Epithelial cell of esophagus (primary cell): ENCODE data around the gene CBX8.

Source experiments
- DNase-seq: peaks from one replicate; pipeline ENCODE4 v3.0.0; 2010; ENCODE audit warnings: low read depth
- H3K4me3 ChIP-seq: 2 replicates; pipeline ENCODE4 v1.5.1; 2011; ENCODE audit warnings: mild to moderate bottlenecking, low read length, control low read depth
- TF ChIP-seq, protein P1 (sequence below): IDR thresholded peaks from 2 replicates; pipeline ENCODE4 v1.5.1; 2011; ENCODE audit warnings: low read depth, mild to moderate bottlenecking, low read length, control low read depth, inconsistent platforms; ENCODE audit not compliant: insufficient read depth; ENCODE audit errors: missing control alignments

CBX8 gene

DNA sequence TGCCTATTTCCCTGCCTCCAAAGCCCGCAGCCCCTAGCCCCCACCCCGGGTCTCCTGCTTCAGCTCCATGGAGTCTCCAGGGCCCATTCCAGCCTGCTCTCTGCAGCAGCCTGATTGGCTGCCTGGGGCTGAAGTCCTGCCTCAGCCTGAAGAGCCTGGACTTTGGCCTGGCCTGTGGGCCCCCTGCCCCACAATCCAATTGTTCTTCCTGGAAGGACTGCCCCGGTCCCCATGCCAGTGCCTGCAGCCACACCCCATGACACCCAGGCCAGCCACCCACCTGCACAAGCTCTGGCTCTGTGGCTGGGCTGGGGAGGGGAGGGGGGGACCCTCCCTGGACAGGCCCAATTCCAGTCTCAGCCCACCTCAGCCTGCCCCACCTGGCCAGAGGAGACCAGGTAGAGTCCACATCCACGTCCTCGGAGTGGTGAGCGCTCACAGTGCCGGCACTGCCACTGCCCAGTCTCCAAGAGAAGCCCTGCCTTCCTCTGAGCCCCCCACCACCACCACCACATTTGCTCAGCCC lies 53.9 kb downstream of the CBX8 start:
- TF ChIP-seq, protein P1, sequence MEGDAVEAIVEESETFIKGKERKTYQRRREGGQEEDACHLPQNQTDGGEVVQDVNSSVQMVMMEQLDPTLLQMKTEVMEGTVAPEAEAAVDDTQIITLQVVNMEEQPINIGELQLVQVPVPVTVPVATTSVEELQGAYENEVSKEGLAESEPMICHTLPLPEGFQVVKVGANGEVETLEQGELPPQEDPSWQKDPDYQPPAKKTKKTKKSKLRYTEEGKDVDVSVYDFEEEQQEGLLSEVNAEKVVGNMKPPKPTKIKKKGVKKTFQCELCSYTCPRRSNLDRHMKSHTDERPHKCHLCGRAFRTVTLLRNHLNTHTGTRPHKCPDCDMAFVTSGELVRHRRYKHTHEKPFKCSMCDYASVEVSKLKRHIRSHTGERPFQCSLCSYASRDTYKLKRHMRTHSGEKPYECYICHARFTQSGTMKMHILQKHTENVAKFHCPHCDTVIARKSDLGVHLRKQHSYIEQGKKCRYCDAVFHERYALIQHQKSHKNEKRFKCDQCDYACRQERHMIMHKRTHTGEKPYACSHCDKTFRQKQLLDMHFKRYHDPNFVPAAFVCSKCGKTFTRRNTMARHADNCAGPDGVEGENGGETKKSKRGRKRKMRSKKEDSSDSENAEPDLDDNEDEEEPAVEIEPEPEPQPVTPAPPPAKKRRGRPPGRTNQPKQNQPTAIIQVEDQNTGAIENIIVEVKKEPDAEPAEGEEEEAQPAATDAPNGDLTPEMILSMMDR = no peak
- no peak for DNase-seq
- no peak overlapping the region for H3K4me3 ChIP-seq

DNA sequence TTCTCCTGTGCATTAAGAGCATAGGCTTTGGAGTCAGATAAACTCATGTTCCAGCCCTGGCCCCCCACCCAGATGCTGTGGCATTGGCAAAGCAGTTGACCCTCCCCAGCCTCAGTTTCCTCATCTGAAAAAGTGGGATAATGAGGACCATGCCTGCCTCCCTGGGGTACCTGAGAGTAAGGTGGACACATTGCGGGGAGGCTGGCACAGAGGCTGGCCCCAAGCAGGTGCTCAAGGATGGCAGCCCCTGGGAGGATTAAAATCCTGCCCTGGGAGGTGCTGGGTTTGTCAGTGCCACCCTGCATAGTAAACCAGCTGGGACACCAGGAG lies 54.3 kb downstream of the CBX8 start:
- no peak for DNase-seq
- no peak overlapping the region for H3K4me3 ChIP-seq
- TF ChIP-seq, protein P1 = no peak
